ENCODE measurements around the gene NCS1. TPM values are rescaled to one million over a fixed set of nuclear protein-coding genes. Genes with fewer than 3 reads are reported as not detected.

Gene NCS1
- total RNA-seq, 1 donor from 2014 or later, result 126 TPM

DNA sequence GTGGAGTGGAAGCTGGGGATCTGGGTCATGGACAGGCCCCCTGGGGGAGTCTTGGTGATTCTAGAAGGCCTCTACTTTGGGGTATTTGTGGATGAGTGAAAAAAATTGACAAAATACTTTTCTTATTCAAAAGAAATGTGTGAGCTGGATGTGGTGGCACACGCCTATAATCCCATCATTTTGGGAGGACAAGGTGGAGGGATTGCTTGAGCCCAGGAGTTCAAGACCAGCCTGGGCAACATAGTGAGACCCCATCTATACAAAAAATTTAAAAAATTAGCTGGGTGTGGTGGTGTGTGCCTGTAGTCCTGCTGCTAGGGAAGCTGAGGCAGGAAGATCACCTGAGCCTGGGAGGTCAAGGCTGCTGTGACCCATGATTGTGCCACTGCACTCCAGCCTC lies 6.6 kb upstream of the NCS1 start:
- no peak overlapping the region for H3K27ac Mint-ChIP-seq (ENCODE audit: unreplicated experiment)
- Histone ChIP-seq H3K27ac (ENCODE audit: low read depth, low read length) (no peak overlapping the region), H2AFZ (ENCODE audit: low read depth, low read length) (no peak overlapping the region), H3K9me3 (ENCODE audit: insufficient read depth, low read depth, low read length) (no peaks in the 10 kb centered on the region), H3K36me3 (ENCODE audit: insufficient read depth, low read length) (no peaks in the 10 kb centered on the region), H3K9ac (ENCODE audit: low read length) (no peak overlapping the region), H3K27me3 (ENCODE audit: insufficient read depth, low read length) (no peaks in the 10 kb centered on the region), H3K4me3 (ENCODE audit: insufficient read depth, low read depth, low read length) (no peak overlapping the region), H3K4me2 (ENCODE audit: low read length) (no peak overlapping the region), H3K4me1 (ENCODE audit: insufficient read depth, low read length) (no peaks in the 10 kb centered on the region), H3K79me2 (ENCODE audit: insufficient read depth, low read length) (no peaks in the 10 kb centered on the region), H4K20me1 (ENCODE audit: insufficient read depth, low read length) (no peaks in the 10 kb centered on the region)
- H3K4me1 Mint-ChIP-seq (ENCODE audit: low read depth, unreplicated experiment), result peaks cover 5% of the 10 kb centered on the region
- H3K4me3 Mint-ChIP-seq (ENCODE audit: unreplicated experiment), result no peak overlapping the region
- FAIRE-seq (no peak), DNase-seq (ENCODE audit: low read depth) (no peak)
- peaks cover 4% of the 10 kb centered on the region for H3K36me3 Mint-ChIP-seq (ENCODE audit: low read depth, unreplicated experiment)
- peaks cover 4% of the 10 kb centered on the region for H3K9me3 Mint-ChIP-seq (ENCODE audit: unreplicated experiment)
- TF ChIP-seq, protein P1, sequence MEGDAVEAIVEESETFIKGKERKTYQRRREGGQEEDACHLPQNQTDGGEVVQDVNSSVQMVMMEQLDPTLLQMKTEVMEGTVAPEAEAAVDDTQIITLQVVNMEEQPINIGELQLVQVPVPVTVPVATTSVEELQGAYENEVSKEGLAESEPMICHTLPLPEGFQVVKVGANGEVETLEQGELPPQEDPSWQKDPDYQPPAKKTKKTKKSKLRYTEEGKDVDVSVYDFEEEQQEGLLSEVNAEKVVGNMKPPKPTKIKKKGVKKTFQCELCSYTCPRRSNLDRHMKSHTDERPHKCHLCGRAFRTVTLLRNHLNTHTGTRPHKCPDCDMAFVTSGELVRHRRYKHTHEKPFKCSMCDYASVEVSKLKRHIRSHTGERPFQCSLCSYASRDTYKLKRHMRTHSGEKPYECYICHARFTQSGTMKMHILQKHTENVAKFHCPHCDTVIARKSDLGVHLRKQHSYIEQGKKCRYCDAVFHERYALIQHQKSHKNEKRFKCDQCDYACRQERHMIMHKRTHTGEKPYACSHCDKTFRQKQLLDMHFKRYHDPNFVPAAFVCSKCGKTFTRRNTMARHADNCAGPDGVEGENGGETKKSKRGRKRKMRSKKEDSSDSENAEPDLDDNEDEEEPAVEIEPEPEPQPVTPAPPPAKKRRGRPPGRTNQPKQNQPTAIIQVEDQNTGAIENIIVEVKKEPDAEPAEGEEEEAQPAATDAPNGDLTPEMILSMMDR (IDR thresholded peaks at IDR 0.05; ENCODE audit: insufficient read depth, low read depth, low read length), result no peak
- TF ChIP-seq EZH2 (IDR thresholded peaks at IDR 0.05; ENCODE audit: insufficient read depth, low read length), result no peak
- H3K27me3 Mint-ChIP-seq (ENCODE audit: low read depth, unreplicated experiment), result peaks cover 12% of the 10 kb centered on the region

DNA sequence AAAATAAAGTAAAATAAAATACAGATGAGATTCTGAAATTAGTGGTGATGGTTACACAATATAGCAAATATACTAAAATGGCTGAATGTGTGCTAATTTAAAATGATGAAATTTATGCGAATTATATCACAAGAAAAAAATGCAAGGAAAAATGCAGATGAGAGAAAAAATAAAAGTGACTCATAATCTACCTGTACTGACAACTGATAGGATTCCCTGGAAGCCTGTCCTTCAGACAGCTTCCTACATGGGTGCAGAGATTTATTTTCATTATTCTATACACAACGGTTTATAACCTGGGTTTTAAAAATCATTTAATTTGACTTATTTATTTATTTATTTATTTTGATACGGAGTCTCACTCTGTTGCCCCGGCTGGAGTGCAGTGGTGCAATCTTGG lies 5.8 kb upstream of the NCS1 start:
- Mint-ChIP-seq H3K27me3 (ENCODE audit: low read depth, unreplicated experiment) (peaks cover 12% of the 10 kb centered on the region), H3K36me3 (ENCODE audit: low read depth, unreplicated experiment) (peaks cover 4% of the 10 kb centered on the region), H3K4me1 (ENCODE audit: low read depth, unreplicated experiment) (peaks cover 8% of the 10 kb centered on the region), H3K4me3 (ENCODE audit: unreplicated experiment) (no peak overlapping the region), H3K27ac (ENCODE audit: unreplicated experiment) (no peak overlapping the region), H3K9me3 (ENCODE audit: unreplicated experiment) (peaks cover 4% of the 10 kb centered on the region)
- H2AFZ ChIP-seq (ENCODE audit: low read depth, low read length), result no peak overlapping the region
- H3K27me3 ChIP-seq (ENCODE audit: insufficient read depth, low read length), result no peaks in the 10 kb centered on the region
- DNase-seq (ENCODE audit: low read depth), result no peak
- H4K20me1 ChIP-seq (ENCODE audit: insufficient read depth, low read length), result no peaks in the 10 kb centered on the region
- H3K36me3 ChIP-seq (ENCODE audit: insufficient read depth, low read length), result no peaks in the 10 kb centered on the region
- H3K4me3 ChIP-seq (ENCODE audit: insufficient read depth, low read depth, low read length), result no peak overlapping the region
- H3K27ac ChIP-seq (ENCODE audit: low read depth, low read length), result no peak overlapping the region
- H3K79me2 ChIP-seq (ENCODE audit: insufficient read depth, low read length), result no peaks in the 10 kb centered on the region
- H3K4me1 ChIP-seq (ENCODE audit: insufficient read depth, low read length), result no peaks in the 10 kb centered on the region
- no peak overlapping the region for H3K9ac ChIP-seq (ENCODE audit: low read length)
- no peak for FAIRE-seq
- no peak overlapping the region for H3K4me2 ChIP-seq (ENCODE audit: low read length)
- TF ChIP-seq EZH2 (IDR thresholded peaks at IDR 0.05; ENCODE audit: insufficient read depth, low read length), result no peak
- TF ChIP-seq, protein P1 (IDR thresholded peaks at IDR 0.05; ENCODE audit: insufficient read depth, low read depth, low read length), result no peak
- H3K9me3 ChIP-seq (ENCODE audit: insufficient read depth, low read depth, low read length), result no peaks in the 10 kb centered on the region

DNA sequence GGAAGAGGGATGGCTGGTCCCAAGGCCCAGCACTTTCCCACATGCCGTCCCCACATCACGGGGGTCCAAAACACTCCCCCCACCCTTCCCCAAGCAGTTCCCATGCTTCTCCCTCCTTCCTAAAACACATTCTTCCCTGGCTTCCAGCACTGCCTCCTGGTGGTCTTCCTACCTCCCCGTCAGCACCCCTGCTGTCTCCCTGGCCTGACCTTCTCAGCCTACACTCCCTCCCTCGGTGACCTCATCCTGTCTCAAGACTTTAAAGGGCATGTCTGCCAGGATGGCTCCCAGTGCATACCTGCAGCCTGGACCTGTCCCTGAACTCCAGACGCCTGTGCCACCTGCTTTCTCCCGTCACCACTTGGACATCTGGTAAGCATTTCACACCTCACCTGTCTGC lies 4.3 kb upstream of the NCS1 start:
- Histone ChIP-seq H3K9ac (ENCODE audit: low read length) (no peak overlapping the region), H2AFZ (ENCODE audit: low read depth, low read length) (no peak overlapping the region), H3K9me3 (ENCODE audit: insufficient read depth, low read depth, low read length) (no peaks in the 10 kb centered on the region), H3K27me3 (ENCODE audit: insufficient read depth, low read length) (no peaks in the 10 kb centered on the region), H3K4me2 (ENCODE audit: low read length) (no peak overlapping the region), H3K36me3 (ENCODE audit: insufficient read depth, low read length) (no peaks in the 10 kb centered on the region), H3K4me3 (ENCODE audit: insufficient read depth, low read depth, low read length) (no peak overlapping the region), H3K4me1 (ENCODE audit: insufficient read depth, low read length) (peaks cover 4% of the 10 kb centered on the region), H3K79me2 (ENCODE audit: insufficient read depth, low read length) (peaks cover 2% of the 10 kb centered on the region), H4K20me1 (ENCODE audit: insufficient read depth, low read length) (no peaks in the 10 kb centered on the region), H3K27ac (ENCODE audit: low read depth, low read length) (no peak overlapping the region)
- H3K27me3 Mint-ChIP-seq (ENCODE audit: low read depth, unreplicated experiment), result peaks cover 11% of the 10 kb centered on the region
- H3K4me1 Mint-ChIP-seq (ENCODE audit: low read depth, unreplicated experiment), result peaks cover 8% of the 10 kb centered on the region
- no peak overlapping the region for H3K27ac Mint-ChIP-seq (ENCODE audit: unreplicated experiment)
- FAIRE-seq (no peak), DNase-seq (ENCODE audit: low read depth) (no peak)
- peaks cover 4% of the 10 kb centered on the region for H3K36me3 Mint-ChIP-seq (ENCODE audit: low read depth, unreplicated experiment)
- TF ChIP-seq EZH2 (IDR thresholded peaks at IDR 0.05; ENCODE audit: insufficient read depth, low read length), result no peak
- TF ChIP-seq, protein P1 (IDR thresholded peaks at IDR 0.05; ENCODE audit: insufficient read depth, low read depth, low read length), result no peak
- peaks cover 4% of the 10 kb centered on the region for H3K9me3 Mint-ChIP-seq (ENCODE audit: unreplicated experiment)
- H3K4me3 Mint-ChIP-seq (ENCODE audit: unreplicated experiment), result no peak overlapping the region

Data from astrocyte (in vitro differentiated cells and primary cell).